HepG2 (cell line): ENCODE measurements around the gene AVPR2.

Source experiments
- CEBPB ChIP-seq: IDR thresholded peaks from 2 replicates; pipeline ENCODE4 v1.6.1; 2011; ENCODE audit warnings: low read depth, low read length, improper control_type of control experiment, borderline replicate concordance
- ESRRA ChIP-seq: sonication (generic); formaldehyde crosslinking; IDR thresholded peaks from 2 replicates; pipeline ENCODE4 v1.5.1; 2020; ENCODE audit warnings: mild to moderate bottlenecking, low read depth, missing genetic modification reagents
- JUND ChIP-seq: sonication (generic); formaldehyde crosslinking; IDR thresholded peaks from 2 replicates; pipeline ENCODE4 v1.8.0; 2022; ENCODE audit warnings: mild to moderate bottlenecking, missing genetic modification reagents
- MIER2 ChIP-seq: IDR thresholded peaks from 2 replicates; pipeline ENCODE4 v1.6.1; 2016; ENCODE audit warnings: missing biosample characterization, missing genetic modification reagents
- MIER3 ChIP-seq: IDR thresholded peaks from 2 replicates; pipeline ENCODE4 v1.6.1; 2016; ENCODE audit warnings: missing compliant biosample characterization, borderline replicate concordance
- SETDB1 ChIP-seq: sonication (generic); formaldehyde crosslinking; IDR thresholded peaks from 2 replicates; pipeline ENCODE4 v1.5.1; 2020; ENCODE audit warnings: missing genetic modification reagents, mild to moderate bottlenecking, borderline replicate concordance
- SP1 ChIP-seq, 2 experiments: fragments of 450-650 bp in 1 of 2; sonication (generic) in 1 of 2; formaldehyde crosslinking in 1 of 2; IDR thresholded peaks; 2 replicates each; pipeline versions ENCODE4 v1.4.0 to v1.6.1; 2016 to 2020; ENCODE audit warnings: missing genetic modification reagents in 1 of 2
- ZBTB7A ChIP-seq: sonication (generic); formaldehyde crosslinking; IDR thresholded peaks from 2 replicates; pipeline ENCODE4 v1.8.0; 2022; ENCODE audit warnings: mild to moderate bottlenecking, missing genetic modification reagents
- ZNF570 ChIP-seq: sonication (generic); formaldehyde crosslinking; IDR thresholded peaks from 2 replicates; pipeline ENCODE4 v1.4.0; 2020; ENCODE audit warnings: mild to moderate bottlenecking, missing genetic modification reagents, borderline replicate concordance
- TF ChIP-seq, protein P1 (sequence below): sonication (generic); formaldehyde crosslinking; IDR thresholded peaks from 2 replicates; pipeline ENCODE4 v1.9.0; 2021; ENCODE audit warnings: missing genetic modification reagents, borderline replicate concordance
- TF ChIP-seq, protein P2 (sequence below): sonication (generic); formaldehyde crosslinking; IDR thresholded peaks from 2 replicates; pipeline ENCODE4 v1.5.0; 2020; ENCODE audit warnings: mild to moderate bottlenecking, missing genetic modification reagents, moderate library complexity
- TF ChIP-seq, protein P3 (sequence below): sonication (generic); formaldehyde crosslinking; IDR thresholded peaks from 2 replicates; pipeline ENCODE4 v1.4.0; 2020; ENCODE audit warnings: mild to moderate bottlenecking, missing genetic modification reagents, borderline replicate concordance

DNA sequence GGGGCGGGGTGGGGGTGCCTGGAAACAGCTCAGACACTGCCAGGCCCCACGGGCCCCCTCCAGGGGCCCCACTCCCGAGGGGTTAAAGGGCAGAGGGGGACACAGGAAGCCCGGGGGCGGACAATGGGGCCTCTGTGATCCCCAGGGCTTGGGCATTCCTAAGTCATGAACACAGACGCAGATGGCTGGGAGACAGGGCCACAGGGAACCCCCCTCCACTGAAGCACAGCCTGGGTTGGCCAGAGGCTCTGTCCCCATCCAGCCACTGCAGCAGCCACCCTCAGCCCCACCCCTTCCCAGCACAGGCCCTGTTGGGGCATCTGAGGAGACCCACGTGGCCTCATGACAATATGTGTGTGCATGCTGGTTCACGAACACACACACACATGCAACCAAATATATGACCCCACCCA, 22.4 kb upstream of the AVPR2 start:
- TF ChIP-seq, protein P1, sequence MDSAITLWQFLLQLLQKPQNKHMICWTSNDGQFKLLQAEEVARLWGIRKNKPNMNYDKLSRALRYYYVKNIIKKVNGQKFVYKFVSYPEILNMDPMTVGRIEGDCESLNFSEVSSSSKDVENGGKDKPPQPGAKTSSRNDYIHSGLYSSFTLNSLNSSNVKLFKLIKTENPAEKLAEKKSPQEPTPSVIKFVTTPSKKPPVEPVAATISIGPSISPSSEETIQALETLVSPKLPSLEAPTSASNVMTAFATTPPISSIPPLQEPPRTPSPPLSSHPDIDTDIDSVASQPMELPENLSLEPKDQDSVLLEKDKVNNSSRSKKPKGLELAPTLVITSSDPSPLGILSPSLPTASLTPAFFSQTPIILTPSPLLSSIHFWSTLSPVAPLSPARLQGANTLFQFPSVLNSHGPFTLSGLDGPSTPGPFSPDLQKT (CRISPR knock-in tag), result no peak
- TF ChIP-seq MIER2 (CRISPR knock-in tag) (no peak), JUND (no peak), CEBPB (no peak), ZNF570 (CRISPR knock-in tag) (no peak), ESRRA (CRISPR knock-in tag) (no peak), SETDB1 (no peak), MIER3 (no peak), SP1 (IDR thresholded peaks at IDR 0.05) (no peak), SP1 (CRISPR knock-in tag; IDR thresholded peaks at IDR 0.05) (no peak), ZBTB7A (CRISPR knock-in tag) (no peak)
- TF ChIP-seq, protein P2, sequence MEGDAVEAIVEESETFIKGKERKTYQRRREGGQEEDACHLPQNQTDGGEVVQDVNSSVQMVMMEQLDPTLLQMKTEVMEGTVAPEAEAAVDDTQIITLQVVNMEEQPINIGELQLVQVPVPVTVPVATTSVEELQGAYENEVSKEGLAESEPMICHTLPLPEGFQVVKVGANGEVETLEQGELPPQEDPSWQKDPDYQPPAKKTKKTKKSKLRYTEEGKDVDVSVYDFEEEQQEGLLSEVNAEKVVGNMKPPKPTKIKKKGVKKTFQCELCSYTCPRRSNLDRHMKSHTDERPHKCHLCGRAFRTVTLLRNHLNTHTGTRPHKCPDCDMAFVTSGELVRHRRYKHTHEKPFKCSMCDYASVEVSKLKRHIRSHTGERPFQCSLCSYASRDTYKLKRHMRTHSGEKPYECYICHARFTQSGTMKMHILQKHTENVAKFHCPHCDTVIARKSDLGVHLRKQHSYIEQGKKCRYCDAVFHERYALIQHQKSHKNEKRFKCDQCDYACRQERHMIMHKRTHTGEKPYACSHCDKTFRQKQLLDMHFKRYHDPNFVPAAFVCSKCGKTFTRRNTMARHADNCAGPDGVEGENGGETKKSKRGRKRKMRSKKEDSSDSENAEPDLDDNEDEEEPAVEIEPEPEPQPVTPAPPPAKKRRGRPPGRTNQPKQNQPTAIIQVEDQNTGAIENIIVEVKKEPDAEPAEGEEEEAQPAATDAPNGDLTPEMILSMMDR, result no peak
- TF ChIP-seq, protein P3, sequence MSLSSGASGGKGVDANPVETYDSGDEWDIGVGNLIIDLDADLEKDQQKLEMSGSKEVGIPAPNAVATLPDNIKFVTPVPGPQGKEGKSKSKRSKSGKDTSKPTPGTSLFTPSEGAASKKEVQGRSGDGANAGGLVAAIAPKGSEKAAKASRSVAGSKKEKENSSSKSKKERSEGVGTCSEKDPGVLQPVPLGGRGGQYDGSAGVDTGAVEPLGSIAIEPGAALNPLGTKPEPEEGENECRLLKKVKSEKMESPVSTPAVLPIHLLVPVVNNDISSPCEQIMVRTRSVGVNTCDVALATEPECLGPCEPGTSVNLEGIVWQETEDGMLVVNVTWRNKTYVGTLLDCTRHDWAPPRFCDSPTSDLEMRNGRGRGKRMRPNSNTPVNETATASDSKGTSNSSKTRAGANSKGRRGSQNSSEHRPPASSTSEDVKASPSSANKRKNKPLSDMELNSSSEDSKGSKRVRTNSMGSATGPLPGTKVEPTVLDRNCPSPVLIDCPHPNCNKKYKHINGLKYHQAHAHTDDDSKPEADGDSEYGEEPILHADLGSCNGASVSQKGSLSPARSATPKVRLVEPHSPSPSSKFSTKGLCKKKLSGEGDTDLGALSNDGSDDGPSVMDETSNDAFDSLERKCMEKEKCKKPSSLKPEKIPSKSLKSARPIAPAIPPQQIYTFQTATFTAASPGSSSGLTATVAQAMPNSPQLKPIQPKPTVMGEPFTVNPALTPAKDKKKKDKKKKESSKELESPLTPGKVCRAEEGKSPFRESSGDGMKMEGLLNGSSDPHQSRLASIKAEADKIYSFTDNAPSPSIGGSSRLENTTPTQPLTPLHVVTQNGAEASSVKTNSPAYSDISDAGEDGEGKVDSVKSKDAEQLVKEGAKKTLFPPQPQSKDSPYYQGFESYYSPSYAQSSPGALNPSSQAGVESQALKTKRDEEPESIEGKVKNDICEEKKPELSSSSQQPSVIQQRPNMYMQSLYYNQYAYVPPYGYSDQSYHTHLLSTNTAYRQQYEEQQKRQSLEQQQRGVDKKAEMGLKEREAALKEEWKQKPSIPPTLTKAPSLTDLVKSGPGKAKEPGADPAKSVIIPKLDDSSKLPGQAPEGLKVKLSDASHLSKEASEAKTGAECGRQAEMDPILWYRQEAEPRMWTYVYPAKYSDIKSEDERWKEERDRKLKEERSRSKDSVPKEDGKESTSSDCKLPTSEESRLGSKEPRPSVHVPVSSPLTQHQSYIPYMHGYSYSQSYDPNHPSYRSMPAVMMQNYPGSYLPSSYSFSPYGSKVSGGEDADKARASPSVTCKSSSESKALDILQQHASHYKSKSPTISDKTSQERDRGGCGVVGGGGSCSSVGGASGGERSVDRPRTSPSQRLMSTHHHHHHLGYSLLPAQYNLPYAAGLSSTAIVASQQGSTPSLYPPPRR, result no peak
